Lung (tissue), 12 donors: ENCODE data around the gene RECK. TPM values are rescaled to one million over a fixed set of nuclear protein-coding genes. Genes with fewer than 3 reads are reported as not detected.

Experiments used
- ATAC-seq: fragments of 200-7000 bp; cut with Tn5 transposase; one replicate; pipeline ENCODE4 v1.9.1; 2020; ENCODE audit warnings: moderate number of reproducible peaks; ENCODE audit not compliant: insufficient read depth, low FRiP score
- DNase-seq, 3 donors: peaks; one replicate each; pipeline ENCODE4 v3.0.0-alpha.2; 2013 to 2017
- H3K27ac ChIP-seq, 2 donors: one replicate each; pipeline ENCODE4 v1.5.1; 2013; ENCODE audit warnings: mild to moderate bottlenecking in 2 of 2, moderate library complexity in 2 of 2, control low read depth in 1 of 2, inconsistent platforms in 1 of 2, low read depth in 1 of 2, low read length in 1 of 2
- H3K27me3 ChIP-seq, 3 donors: one replicate each; pipeline ENCODE4 v1.5.1; 2013; ENCODE audit warnings: low read length in 2 of 3; ENCODE audit not compliant: control insufficient read depth in 3 of 3, insufficient read depth in 3 of 3
- H3K36me3 ChIP-seq, 4 donors: one replicate each; pipeline ENCODE4 v1.5.1; 2013; ENCODE audit warnings: low read length in 4 of 4, mild to moderate bottlenecking in 1 of 4, moderate library complexity in 1 of 4; ENCODE audit not compliant: control insufficient read depth in 4 of 4, insufficient read depth in 4 of 4
- H3K4me1 ChIP-seq, 5 donors: one replicate each; pipeline ENCODE4 v1.5.1; 2013; ENCODE audit warnings: low read length in 5 of 5, mild to moderate bottlenecking in 2 of 5, moderate library complexity in 1 of 5; ENCODE audit not compliant: control insufficient read depth in 5 of 5, insufficient read depth in 5 of 5
- H3K4me3 ChIP-seq: one replicate; pipeline ENCODE4 v1.5.1; 2013; ENCODE audit warnings: mild to moderate bottlenecking, control low read depth, moderate library complexity
- H3K9ac ChIP-seq, 2 donors: one replicate each; pipeline ENCODE4 v1.5.1; 2013; ENCODE audit warnings: low read length in 2 of 2, control low read depth in 1 of 2; ENCODE audit not compliant: insufficient read depth in 1 of 2
- H3K9me3 ChIP-seq, 4 donors: one replicate each; pipeline ENCODE4 v1.5.1; 2013; ENCODE audit warnings: low read length in 3 of 4, mild to moderate bottlenecking in 1 of 4, moderate library complexity in 1 of 4; ENCODE audit not compliant: control insufficient read depth in 4 of 4, insufficient read depth in 3 of 4
- WGBS, 2 donors: extraction: QIAGEN DNeasy Blood & Tissue Kit; methylation state at CpG; one replicate each; pipeline ENCODE4 v1.1.7; 2013; 5-methylcytosine and 5-hydroxymethylcytosine counted together
- polyA plus RNA-seq, 2 donors: library from polyadenylated mRNA; stranded (reverse); fragments of 200-250 nt; gene quantifications; one replicate each; pipeline ENCODE4 v1.2.1, GENCODE V29; 2013
- total RNA-seq, 2 donors: library from RNA; depleted of rRNA in 1 of 2; stranded (reverse); fragments of >200 nt in 1 of 2; gene quantifications; one replicate each; pipeline ENCODE4 v1.2.1, GENCODE V29; 2014 to 2021
- TF ChIP-seq, protein P1 (sequence below): IDR thresholded peaks from 2 replicates; pipeline ENCODE4 v1.5.1; 2012; ENCODE audit warnings: mild to moderate bottlenecking; ENCODE audit errors: control extremely low read depth, extremely low read depth
- donor health status: control.
- donor health status: control.
- donor health status: Bipolar disorder and iron deficiency.
- donor health status: healthy.
- donor health status: DM: yes; HTN: yes; CAD: no.

The RECK gene
- total and polyA plus RNA-seq, 4 donors: 4.5 to 19.3 (median 12.0) TPM

DNA sequence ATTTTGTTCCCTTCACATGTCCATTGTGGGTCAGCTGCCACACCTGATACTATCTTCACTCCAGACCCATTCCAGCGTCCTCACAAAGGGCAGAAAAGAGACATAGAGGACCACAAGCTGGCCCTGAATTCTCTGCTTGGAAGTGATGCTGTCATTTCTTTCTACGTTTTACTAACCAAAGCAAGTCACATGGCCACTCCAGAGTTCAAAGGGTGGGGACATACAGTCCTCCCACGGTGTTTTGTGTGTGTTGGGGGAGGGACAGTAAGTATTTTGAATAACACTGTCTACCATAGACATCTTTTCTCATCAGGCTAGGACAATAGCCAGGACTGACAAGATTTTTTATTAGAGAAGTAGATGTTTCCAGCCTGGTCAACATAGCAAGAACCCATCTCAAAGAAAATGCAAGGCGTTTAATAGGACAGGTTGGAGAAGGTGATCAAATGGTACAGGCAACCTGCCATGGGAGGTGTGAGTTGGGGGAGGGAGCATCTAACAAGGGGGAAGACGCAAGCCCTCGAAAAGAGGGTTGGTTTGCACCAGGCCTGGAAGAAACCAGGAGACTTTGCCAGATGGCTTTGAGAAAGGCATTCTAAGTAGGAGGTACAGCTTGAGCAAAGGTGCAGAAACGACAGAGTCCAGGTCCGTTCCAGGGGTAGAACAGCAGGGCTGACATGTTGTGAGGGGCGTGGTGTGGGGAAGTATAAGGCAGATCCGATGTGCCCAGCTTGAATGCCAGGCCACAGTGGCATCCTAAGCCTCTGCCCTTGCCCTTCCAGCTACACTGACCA is 88.5 kb downstream of the RECK start:
- TF ChIP-seq, protein P1, sequence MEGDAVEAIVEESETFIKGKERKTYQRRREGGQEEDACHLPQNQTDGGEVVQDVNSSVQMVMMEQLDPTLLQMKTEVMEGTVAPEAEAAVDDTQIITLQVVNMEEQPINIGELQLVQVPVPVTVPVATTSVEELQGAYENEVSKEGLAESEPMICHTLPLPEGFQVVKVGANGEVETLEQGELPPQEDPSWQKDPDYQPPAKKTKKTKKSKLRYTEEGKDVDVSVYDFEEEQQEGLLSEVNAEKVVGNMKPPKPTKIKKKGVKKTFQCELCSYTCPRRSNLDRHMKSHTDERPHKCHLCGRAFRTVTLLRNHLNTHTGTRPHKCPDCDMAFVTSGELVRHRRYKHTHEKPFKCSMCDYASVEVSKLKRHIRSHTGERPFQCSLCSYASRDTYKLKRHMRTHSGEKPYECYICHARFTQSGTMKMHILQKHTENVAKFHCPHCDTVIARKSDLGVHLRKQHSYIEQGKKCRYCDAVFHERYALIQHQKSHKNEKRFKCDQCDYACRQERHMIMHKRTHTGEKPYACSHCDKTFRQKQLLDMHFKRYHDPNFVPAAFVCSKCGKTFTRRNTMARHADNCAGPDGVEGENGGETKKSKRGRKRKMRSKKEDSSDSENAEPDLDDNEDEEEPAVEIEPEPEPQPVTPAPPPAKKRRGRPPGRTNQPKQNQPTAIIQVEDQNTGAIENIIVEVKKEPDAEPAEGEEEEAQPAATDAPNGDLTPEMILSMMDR: no peak
- no peaks in the 10 kb centered on the region for H3K4me1 ChIP-seq
- WGBS, 2 donors: 81% methylated on average over 10 of the region's 10 CpGs
- no peaks in the 10 kb centered on the region for H3K9me3 ChIP-seq
- no peak overlapping the region for H3K27ac ChIP-seq
- H3K4me3 ChIP-seq: no peak overlapping the region
- DNase-seq (no peak), ATAC-seq (no peak)
- peaks cover 3 to 12% (median 7%) of the 10 kb centered on the region in 4 donors for H3K36me3 ChIP-seq
- no peaks in the 10 kb centered on the region for H3K27me3 ChIP-seq
- H3K9ac ChIP-seq: no peak overlapping the region

DNA sequence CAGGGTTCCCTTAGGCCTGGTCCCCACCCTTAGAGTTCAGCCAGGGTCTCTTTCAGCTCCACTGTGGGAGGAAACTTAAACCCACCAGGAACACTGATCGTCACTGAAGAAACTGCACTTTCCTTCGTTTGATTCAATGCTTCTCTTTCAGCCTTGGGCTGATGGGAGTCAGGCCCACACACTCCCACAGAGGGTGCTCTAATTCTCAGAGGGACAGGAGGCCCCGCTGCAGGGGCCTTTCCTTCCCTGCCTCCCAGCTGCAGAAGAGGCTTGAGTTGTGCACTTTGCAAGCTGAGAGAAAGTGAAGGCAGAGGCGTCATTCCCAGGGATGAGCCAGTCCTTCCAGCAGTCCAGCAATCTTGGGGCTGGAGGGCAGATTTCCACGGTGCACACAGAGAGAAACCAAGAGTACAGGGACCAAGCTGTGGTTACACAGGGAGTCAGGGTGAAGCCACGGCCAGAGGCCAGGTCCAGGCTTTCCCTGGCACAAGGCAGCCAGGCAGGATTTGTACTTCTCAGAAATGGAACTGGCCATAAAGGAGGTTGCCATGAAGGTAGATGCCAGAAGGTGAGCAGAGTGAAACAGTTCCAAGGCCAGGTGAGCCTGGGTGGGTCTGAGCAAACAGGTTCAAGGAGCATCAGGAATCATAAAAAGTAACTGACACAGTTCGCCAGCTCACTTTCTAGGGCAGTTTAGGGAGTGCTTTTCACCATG is 89.5 kb downstream of the RECK start:
- Histone ChIP-seq H3K4me1 (no peaks in the 10 kb centered on the region), H3K36me3 (peaks cover 2 to 12% (median 7%) of the 10 kb centered on the region in 4 donors), H3K9me3 (no peaks in the 10 kb centered on the region), H3K27ac (no peak overlapping the region), H3K4me3 (no peak overlapping the region), H3K9ac (no peak overlapping the region), H3K27me3 (no peaks in the 10 kb centered on the region)
- DNase-seq (no peak), ATAC-seq (no peak)
- TF ChIP-seq, protein P1: no peak
- WGBS, 2 donors: 49 to 69% methylated on average over 7 of the region's 7 CpGs

DNA sequence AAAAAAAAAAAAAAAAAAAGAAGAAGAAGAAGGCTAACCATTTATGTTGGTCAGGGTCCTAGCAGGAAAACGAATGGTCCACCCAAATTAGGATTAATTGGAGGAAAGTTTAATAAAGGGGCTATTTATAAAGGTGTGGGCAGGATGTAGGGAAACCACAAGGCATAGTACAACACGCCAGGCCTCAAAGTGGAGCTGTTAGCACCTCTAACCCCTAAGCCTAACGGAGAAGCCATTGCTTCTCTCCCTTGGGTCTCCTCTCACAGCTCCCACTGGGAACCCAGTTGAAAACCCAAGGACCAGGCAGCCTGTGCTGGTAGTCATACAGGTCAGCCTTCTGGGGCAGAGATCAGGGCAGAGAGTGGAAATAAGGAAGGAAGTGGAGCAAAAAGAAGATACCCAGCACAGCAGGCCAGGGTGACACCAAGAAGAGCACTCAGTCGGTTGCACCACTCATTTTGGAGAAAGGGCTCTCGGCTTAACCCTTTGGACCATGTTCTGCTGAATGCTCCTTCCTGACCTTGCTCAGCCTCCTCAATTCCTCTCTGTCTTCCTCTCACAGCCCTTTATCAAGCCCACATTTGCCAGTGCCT is 91.0 kb downstream of the RECK start:
- WGBS, 2 donors: 27 to 59% methylated on average over 5 of the region's 5 CpGs
- H3K27ac ChIP-seq: peak overlapping the region in 1 of 2 donors; percentile 64
- no peaks in the 10 kb centered on the region for H3K9me3 ChIP-seq
- no peak overlapping the region for H3K9ac ChIP-seq
- H3K36me3 ChIP-seq: peaks cover 0 to 2% (median under 1%) of the 10 kb centered on the region in 4 donors
- TF ChIP-seq, protein P1: no peak
- no peaks in the 10 kb centered on the region for H3K4me1 ChIP-seq
- ATAC-seq (peak; percentile 80), DNase-seq (no peak)
- no peak overlapping the region for H3K4me3 ChIP-seq
- no peaks in the 10 kb centered on the region for H3K27me3 ChIP-seq
